Lung (tissue), 12 donors: ENCODE data around the gene HNRNPUL1. TPM values are rescaled to one million over a fixed set of nuclear protein-coding genes. Genes with fewer than 3 reads are reported as not detected.
"Not testable (repeated sequence)": the region's sequence is repeated elsewhere in the genome, so short reads cannot be mapped to it uniquely, and the experiment has no call there.

Experiments
- ATAC-seq: fragments of 200-7000 bp; cut with Tn5 transposase; one replicate; pipeline ENCODE4 v1.9.1; 2020; ENCODE audit warnings: moderate number of reproducible peaks; ENCODE audit not compliant: insufficient read depth, low FRiP score
- DNase-seq, 3 donors: peaks; one replicate each; pipeline ENCODE4 v3.0.0-alpha.2; 2013 to 2017
- H3K27ac ChIP-seq, 2 donors: one replicate each; pipeline ENCODE4 v1.5.1; 2013; ENCODE audit warnings: mild to moderate bottlenecking in 2 of 2, moderate library complexity in 2 of 2, control low read depth in 1 of 2, inconsistent platforms in 1 of 2, low read depth in 1 of 2, low read length in 1 of 2
- H3K27me3 ChIP-seq, 3 donors: one replicate each; pipeline ENCODE4 v1.5.1; 2013; ENCODE audit warnings: low read length in 2 of 3; ENCODE audit not compliant: control insufficient read depth in 3 of 3, insufficient read depth in 3 of 3
- H3K36me3 ChIP-seq, 4 donors: one replicate each; pipeline ENCODE4 v1.5.1; 2013; ENCODE audit warnings: low read length in 4 of 4, mild to moderate bottlenecking in 1 of 4, moderate library complexity in 1 of 4; ENCODE audit not compliant: control insufficient read depth in 4 of 4, insufficient read depth in 4 of 4
- H3K4me1 ChIP-seq, 5 donors: one replicate each; pipeline ENCODE4 v1.5.1; 2013; ENCODE audit warnings: low read length in 5 of 5, mild to moderate bottlenecking in 2 of 5, moderate library complexity in 1 of 5; ENCODE audit not compliant: control insufficient read depth in 5 of 5, insufficient read depth in 5 of 5
- H3K4me3 ChIP-seq: one replicate; pipeline ENCODE4 v1.5.1; 2013; ENCODE audit warnings: mild to moderate bottlenecking, control low read depth, moderate library complexity
- H3K9ac ChIP-seq, 2 donors: one replicate each; pipeline ENCODE4 v1.5.1; 2013; ENCODE audit warnings: low read length in 2 of 2, control low read depth in 1 of 2; ENCODE audit not compliant: insufficient read depth in 1 of 2
- H3K9me3 ChIP-seq, 4 donors: one replicate each; pipeline ENCODE4 v1.5.1; 2013; ENCODE audit warnings: low read length in 3 of 4, mild to moderate bottlenecking in 1 of 4, moderate library complexity in 1 of 4; ENCODE audit not compliant: control insufficient read depth in 4 of 4, insufficient read depth in 3 of 4
- whole genome bisulfite sequencing, 2 donors: extraction: QIAGEN DNeasy Blood & Tissue Kit; methylation state at CpG; one replicate each; pipeline ENCODE4 v1.1.7; 2013; 5-methylcytosine and 5-hydroxymethylcytosine counted together
- polyA plus RNA-seq, 2 donors: library from polyadenylated mRNA; stranded (reverse); fragments of 200-250 nt; gene quantifications; one replicate each; pipeline ENCODE4 v1.2.1, GENCODE V29; 2013
- total RNA-seq, 2 donors: library from RNA; depleted of rRNA in 1 of 2; stranded (reverse); fragments of >200 nt in 1 of 2; gene quantifications; one replicate each; pipeline ENCODE4 v1.2.1, GENCODE V29; 2014 to 2021
- TF ChIP-seq, protein P1 (sequence below): IDR thresholded peaks from 2 replicates; pipeline ENCODE4 v1.5.1; 2012; ENCODE audit warnings: mild to moderate bottlenecking; ENCODE audit errors: control extremely low read depth, extremely low read depth
- donor health status: control.
- donor health status: control.
- donor health status: Bipolar disorder and iron deficiency.
- donor health status: healthy.
- donor health status: DM: yes; HTN: yes; CAD: no.

Gene HNRNPUL1
- total and polyA plus RNA-seq, 4 donors = 92.2 to 198 (median 144) TPM

DNA sequence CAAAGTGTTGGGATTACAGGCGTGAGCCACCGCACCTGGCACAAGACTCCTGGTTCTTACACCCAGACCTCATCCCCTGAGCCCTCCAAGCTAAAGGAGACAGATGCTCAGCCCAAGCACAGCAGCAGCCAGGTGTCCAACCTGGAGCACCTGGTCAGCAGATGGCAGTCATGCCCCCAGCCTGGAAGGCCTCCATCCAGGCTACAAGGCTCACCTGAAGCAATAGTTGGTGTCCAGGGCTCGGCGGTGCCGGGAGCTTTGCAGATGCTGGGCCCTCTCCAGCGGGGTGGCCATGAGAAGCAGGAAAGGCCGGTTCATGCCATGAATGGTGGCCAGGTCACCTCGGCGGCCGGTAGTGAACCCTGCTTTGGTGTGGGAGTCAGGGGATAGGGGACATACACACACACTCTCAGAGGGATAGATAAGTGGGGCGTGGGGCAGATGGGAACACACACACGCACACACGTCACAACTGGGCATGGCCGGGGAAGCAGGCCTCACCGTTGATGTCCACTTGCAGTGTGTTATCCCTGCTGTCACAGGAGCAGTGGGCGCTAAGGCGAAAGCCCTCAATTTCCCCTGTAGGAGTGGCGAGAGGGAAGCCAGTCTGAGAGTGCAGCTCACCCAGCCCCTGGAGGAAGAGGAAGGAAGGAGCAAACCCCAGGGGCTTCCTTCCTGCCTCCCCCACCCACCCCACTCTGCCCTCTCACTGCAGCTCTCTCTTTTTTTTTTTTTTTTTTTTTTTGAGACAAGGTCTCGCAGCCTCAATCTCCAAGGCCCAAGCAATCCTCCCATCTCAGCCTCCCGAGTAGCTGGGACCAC lies 77.7 kb downstream of the HNRNPUL1 start:
- DNase-seq (no peak), ATAC-seq (no peak)
- Histone ChIP-seq H3K4me1 (no peaks in the 10 kb centered on the region), H3K4me3 (no peak overlapping the region), H3K27ac (peak overlapping the region in 1 of 2 donors; percentile 0), H3K9me3 (no peaks in the 10 kb centered on the region), H3K27me3 (no peaks in the 10 kb centered on the region), H3K9ac (no peak overlapping the region), H3K36me3 (peaks cover 4 to 23% (median 11%) of the 10 kb centered on the region in 4 donors)
- WGBS, 2 donors = 68 to 73% methylated on average over 20 of the region's 20 CpGs
- TF ChIP-seq, protein P1, sequence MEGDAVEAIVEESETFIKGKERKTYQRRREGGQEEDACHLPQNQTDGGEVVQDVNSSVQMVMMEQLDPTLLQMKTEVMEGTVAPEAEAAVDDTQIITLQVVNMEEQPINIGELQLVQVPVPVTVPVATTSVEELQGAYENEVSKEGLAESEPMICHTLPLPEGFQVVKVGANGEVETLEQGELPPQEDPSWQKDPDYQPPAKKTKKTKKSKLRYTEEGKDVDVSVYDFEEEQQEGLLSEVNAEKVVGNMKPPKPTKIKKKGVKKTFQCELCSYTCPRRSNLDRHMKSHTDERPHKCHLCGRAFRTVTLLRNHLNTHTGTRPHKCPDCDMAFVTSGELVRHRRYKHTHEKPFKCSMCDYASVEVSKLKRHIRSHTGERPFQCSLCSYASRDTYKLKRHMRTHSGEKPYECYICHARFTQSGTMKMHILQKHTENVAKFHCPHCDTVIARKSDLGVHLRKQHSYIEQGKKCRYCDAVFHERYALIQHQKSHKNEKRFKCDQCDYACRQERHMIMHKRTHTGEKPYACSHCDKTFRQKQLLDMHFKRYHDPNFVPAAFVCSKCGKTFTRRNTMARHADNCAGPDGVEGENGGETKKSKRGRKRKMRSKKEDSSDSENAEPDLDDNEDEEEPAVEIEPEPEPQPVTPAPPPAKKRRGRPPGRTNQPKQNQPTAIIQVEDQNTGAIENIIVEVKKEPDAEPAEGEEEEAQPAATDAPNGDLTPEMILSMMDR = no peak

DNA sequence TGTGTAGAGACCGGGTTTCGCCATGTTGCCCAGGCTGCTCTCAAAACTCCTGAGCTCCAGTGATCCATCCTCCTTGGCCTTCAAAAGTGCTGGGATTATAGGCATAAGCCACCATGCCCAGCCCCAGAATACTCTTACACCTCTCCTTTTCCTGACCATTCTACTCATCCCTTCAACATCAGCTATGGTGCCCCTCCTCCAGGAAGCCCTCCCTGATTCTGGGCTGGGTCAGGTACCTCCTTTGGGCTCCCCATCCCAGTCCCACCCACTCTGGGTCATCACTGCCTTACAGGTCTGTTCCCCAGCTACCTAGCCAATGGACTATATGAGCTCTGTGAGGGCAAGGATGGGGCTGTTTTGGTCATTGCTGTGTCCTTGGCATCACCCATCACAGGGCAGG lies 80.0 kb downstream of the HNRNPUL1 start:
- no peak overlapping the region for H3K27ac ChIP-seq
- no peak for DNase-seq
- H3K9ac ChIP-seq = no peak overlapping the region
- ATAC-seq = no peak
- TF ChIP-seq, protein P1 = no peak
- 94 to 100% methylated on average over 2 of the region's 2 CpGs for WGBS, 2 donors
- no peaks in the 10 kb centered on the region for H3K27me3 ChIP-seq
- no peaks in the 10 kb centered on the region for H3K4me1 ChIP-seq
- peaks cover 4 to 25% (median 8%) of the 10 kb centered on the region in 4 donors for H3K36me3 ChIP-seq
- no peaks in the 10 kb centered on the region for H3K9me3 ChIP-seq
- no peak overlapping the region for H3K4me3 ChIP-seq

DNA sequence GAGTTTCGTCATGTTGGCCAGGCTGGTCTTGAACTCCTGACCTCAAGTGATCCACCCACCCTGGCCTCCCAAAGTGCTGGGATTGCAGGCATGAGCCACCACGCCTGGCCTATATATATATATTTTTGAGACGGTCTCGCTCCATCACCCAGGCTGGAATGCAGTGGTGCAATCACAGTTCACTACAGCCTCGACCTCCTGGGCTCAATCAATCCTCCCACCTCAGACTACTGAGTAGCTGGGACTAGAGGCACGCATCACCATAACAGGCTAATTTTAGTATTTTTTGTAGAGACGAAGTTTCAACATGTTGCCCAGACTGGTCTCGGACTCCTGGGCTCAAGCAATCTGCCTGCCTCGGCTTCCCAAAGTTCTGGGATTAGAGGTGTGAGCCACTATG lies 82.7 kb downstream of the HNRNPUL1 start:
- peaks cover 1 to 21% (median 7%) of the 10 kb centered on the region in 4 donors for H3K36me3 ChIP-seq
- DNase-seq, H3K27me3 ChIP-seq, H3K9me3 ChIP-seq, H3K4me1 ChIP-seq, ATAC-seq, H3K27ac ChIP-seq, H3K9ac ChIP-seq, H3K4me3 ChIP-seq: not testable (repeated sequence)
- 95 to 96% methylated on average over 9 of the region's 9 CpGs for WGBS, 2 donors

DNA sequence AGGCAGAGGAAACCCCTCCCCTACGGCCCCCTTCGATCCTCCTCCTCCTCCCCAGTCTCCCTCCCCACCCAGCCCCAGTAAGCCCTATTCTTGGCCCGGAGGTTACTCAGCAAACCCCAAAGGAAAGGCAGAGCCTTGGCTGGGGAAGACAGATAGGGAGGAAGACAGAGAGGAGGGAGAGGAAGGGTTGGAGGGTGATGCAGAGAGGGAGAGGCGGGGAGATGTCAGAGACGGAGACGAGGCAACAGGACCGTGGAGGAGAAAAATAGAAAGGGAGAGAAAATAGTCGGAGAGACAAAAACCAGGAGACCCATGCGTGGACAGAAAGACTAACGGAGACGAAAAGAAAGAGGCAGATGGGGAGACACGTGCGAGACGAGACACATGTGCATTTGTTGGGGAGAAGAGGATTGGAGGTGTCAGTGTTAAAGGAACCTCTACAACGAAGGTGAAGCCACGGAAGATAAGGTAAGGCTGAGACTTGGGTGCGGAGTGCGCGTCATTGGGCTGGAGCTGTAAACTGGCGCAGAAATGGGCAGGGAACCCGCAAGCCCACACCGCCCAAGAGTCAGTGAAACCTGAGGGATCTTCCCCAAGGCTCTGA lies 86.7 kb downstream of the HNRNPUL1 start:
- Histone ChIP-seq H3K4me3 (peak overlapping the region; percentile 85), H3K27me3 (peaks cover 0 to 15% (median 0%) of the 10 kb centered on the region in 3 donors), H3K4me1 (peaks cover 0 to 32% (median 9%) of the 10 kb centered on the region in 5 donors), H3K36me3 (peaks cover 0 to 2% (median 0%) of the 10 kb centered on the region in 4 donors), H3K27ac (peak overlapping the region in 1 of 2 donors; percentile 57), H3K9ac (peak overlapping the region in 1 of 2 donors; percentile 19), H3K9me3 (peaks cover 0 to 2% (median 0%) of the 10 kb centered on the region in 4 donors)
- DNase-seq (peak in 1 of 3 donors; percentile 11), ATAC-seq (no peak)
- WGBS, 2 donors = 4 to 6% methylated on average over 22 of the region's 22 CpGs
- TF ChIP-seq, protein P1 = no peak
